OCI-LY3 (cell line): Measurements from ENCODE around the gene ZNF423.

Experiments used
- EZH2phosphoT487 ChIP-seq: fragments of 200-600 bp; shearing (Covaris generic); IDR thresholded peaks from 2 replicates; pipeline ENCODE4 v1.6.1; 2018; ENCODE audit warnings: antibody characterized with exemption, mixed run types, low read depth
- TF ChIP-seq, protein P1 (sequence below): fragments of 200-600, 300-600 bp; sonication (generic); IDR thresholded peaks from 2 replicates; pipeline ENCODE4 v1.5.1; 2014; ENCODE audit warnings: antibody characterized with exemption, low read length, low read depth

GRCh38 chr16:49855280-49855821 lies 561 bp downstream of the ZNF423 start:
- TF ChIP-seq EZH2phosphoT487: no peak
- TF ChIP-seq, protein P1, sequence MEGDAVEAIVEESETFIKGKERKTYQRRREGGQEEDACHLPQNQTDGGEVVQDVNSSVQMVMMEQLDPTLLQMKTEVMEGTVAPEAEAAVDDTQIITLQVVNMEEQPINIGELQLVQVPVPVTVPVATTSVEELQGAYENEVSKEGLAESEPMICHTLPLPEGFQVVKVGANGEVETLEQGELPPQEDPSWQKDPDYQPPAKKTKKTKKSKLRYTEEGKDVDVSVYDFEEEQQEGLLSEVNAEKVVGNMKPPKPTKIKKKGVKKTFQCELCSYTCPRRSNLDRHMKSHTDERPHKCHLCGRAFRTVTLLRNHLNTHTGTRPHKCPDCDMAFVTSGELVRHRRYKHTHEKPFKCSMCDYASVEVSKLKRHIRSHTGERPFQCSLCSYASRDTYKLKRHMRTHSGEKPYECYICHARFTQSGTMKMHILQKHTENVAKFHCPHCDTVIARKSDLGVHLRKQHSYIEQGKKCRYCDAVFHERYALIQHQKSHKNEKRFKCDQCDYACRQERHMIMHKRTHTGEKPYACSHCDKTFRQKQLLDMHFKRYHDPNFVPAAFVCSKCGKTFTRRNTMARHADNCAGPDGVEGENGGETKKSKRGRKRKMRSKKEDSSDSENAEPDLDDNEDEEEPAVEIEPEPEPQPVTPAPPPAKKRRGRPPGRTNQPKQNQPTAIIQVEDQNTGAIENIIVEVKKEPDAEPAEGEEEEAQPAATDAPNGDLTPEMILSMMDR: no peak
